Measurements from ENCODE around the gene CPNE8.

- TF ChIP-seq, protein P1, sequence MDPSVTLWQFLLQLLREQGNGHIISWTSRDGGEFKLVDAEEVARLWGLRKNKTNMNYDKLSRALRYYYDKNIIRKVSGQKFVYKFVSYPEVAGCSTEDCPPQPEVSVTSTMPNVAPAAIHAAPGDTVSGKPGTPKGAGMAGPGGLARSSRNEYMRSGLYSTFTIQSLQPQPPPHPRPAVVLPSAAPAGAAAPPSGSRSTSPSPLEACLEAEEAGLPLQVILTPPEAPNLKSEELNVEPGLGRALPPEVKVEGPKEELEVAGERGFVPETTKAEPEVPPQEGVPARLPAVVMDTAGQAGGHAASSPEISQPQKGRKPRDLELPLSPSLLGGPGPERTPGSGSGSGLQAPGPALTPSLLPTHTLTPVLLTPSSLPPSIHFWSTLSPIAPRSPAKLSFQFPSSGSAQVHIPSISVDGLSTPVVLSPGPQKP (IDR thresholded peaks at IDR 0.05; ENCODE audit: low read depth, low read length) = no peak
- TF ChIP-seq RAD21 (IDR thresholded peaks at IDR 0.05; ENCODE audit: insufficient read depth, low read depth, low read length) (no peak), RFX5 (IDR thresholded peaks at IDR 0.05; ENCODE audit: low read depth, low read length) (no peak), SREBF1 (IDR thresholded peaks at IDR 0.05; ENCODE audit: low read length) (no peak), EZH2 (IDR thresholded peaks at IDR 0.05; ENCODE audit: borderline replicate concordance, control insufficient read depth, low read depth, low read length) (no peak), TARDBP (IDR thresholded peaks at IDR 0.05; ENCODE audit: borderline replicate concordance) (no peak), CTCF (IDR thresholded peaks at IDR 0.05 in 2 of 3, conservative IDR thresholded peaks at IDR 0.05 in 1 of 3; ENCODE audit: control insufficient read depth in 2 of 3, extremely low read depth in 1 of 3, insufficient read depth in 1 of 3, low read depth in 3 of 3, low read length in 3 of 3) (no peak), BRCA1 (IDR thresholded peaks at IDR 0.05; ENCODE audit: low read depth, low read length) (no peak), NR2C2 (IDR thresholded peaks at IDR 0.05; ENCODE audit: borderline replicate concordance, control insufficient read depth, insufficient read length, low read depth) (no peak), HDAC2 (IDR thresholded peaks at IDR 0.05) (no peak), BACH1 (IDR thresholded peaks at IDR 0.05; ENCODE audit: borderline replicate concordance) (no peak), GABPA (IDR thresholded peaks at IDR 0.05; ENCODE audit: low read depth) (no peak)
- TF ChIP-seq, protein P2, sequence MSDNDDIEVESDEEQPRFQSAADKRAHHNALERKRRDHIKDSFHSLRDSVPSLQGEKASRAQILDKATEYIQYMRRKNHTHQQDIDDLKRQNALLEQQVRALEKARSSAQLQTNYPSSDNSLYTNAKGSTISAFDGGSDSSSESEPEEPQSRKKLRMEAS (IDR thresholded peaks at IDR 0.05; ENCODE audit: low read depth, low read length) = no peak
Measured at GRCh38 chr12:38607295-38607694, 298.1 kb downstream of the CPNE8 start.
